ENCODE results near the gene CRB1.

DNA sequence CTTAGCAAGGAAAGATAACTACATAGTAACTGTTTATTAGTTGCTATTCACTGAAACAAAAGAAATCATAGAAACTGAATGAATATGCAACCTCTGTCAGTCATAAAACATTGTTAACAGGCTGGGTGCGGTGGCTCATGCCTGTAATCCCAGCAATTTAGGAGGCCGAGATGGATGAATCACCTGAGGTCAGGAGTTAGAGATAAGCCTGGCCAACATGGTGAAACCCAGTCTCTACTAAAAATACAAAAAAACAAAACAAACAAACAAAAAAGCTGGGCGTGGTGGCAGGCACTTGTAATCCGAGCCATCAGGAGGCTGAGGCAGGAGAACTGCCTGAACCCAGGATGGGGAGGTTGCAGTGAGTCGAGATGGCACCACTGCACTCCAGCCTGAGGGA is 44.1 kb downstream of the CRB1 start:
- TF ChIP-seq CTCF (IDR thresholded peaks at IDR 0.05): no peak
- no peak for TF ChIP-seq POLR2AphosphoS5 (IDR thresholded peaks at IDR 0.05)

All from breast epithelium (tissue), 3 donors.